ENCODE results near the gene GCNA. TPM values are rescaled to one million over a fixed set of nuclear protein-coding genes. Genes with fewer than 3 reads are reported as not detected.

GCNA gene
- total and polyA plus RNA-seq, 10 of the 15 experiments (the other 5 are each of a cell fraction or from before 2014, with no cell fraction given), result 0.37 to 1.6 (median 0.90) TPM

- no peak for TF ChIP-seq SREBF1 (IDR thresholded peaks at IDR 0.05; ENCODE audit: low read length)
Observed at GRCh38 chrX:71634366-71634765, 56.1 kb downstream of the GCNA start (continued).

- POLR2A ChIA-PET, result interaction anchor here (0.5 to 1.6 kb wide), 6 partner anchors 12 to 667 kb away, joined by 3 to 6 read pairs (median 4); partner anchors contain the start of gene CXCR3
- Histone ChIP-seq H3K36me3 (ENCODE audit: control insufficient read depth in 2 of 2, insufficient read depth in 2 of 2, low read length in 1 of 2) (no peaks in the 10 kb centered on the region), H3K4me3 (no peak overlapping the region), H4K20me1 (ENCODE audit: control insufficient read depth, insufficient read depth) (no peaks in the 10 kb centered on the region), H3K27ac (ENCODE audit: control insufficient read depth, insufficient read depth) (peak overlapping the region; percentile 83), H3K79me2 (ENCODE audit: control insufficient read depth, insufficient read depth, low read length) (no peaks in the 10 kb centered on the region), H3K9me3 (replicated peaks; ENCODE audit: control insufficient read depth, insufficient read depth, low read length) (no peaks in the 10 kb centered on the region), H2AFZ (ENCODE audit: control insufficient read depth, low read depth, low read length) (peak overlapping the region; percentile 45; the same call in 1 of the 2 replicates), H3K4me1 (ENCODE audit: control insufficient read depth, insufficient read depth, low read length) (peaks cover 22% of the 10 kb centered on the region), H3K9ac (ENCODE audit: control insufficient read depth, insufficient read depth, low read length) (peak overlapping the region; percentile 29; the same call in 1 of the 2 replicates), H3K4me2 (ENCODE audit: control insufficient read depth, insufficient read depth) (peak overlapping the region; percentile 21), H3K27me3 (replicated peaks in 1 of 2; ENCODE audit: control insufficient read depth in 2 of 2, insufficient read depth in 2 of 2, low read length in 1 of 2) (no peaks in the 10 kb centered on the region)
- CTCF ChIA-PET, result interaction anchor here (1.3 to 2.8 kb wide), 2 partner anchors 15 to 18 kb away, joined by 4 to 16 read pairs; no protein-coding TSS in a partner anchor
- ATAC-seq (peak; percentile 57), FAIRE-seq (peak; percentile 91), DNase-seq (ENCODE audit: low read depth, low spot score) (no peak)
- WGBS (ENCODE audit: insufficient coverage, insufficient replicate concordance, low lambda C conversion rate, missing lambda C conversion rate), result 22% methylated on average over 9 of the region's 9 CpGs
- no TSS peak for BruUV-seq (replicated peaks)
- SMC1A ChIA-PET (ENCODE audit: uncharacterized antibody, unreplicated experiment), result interaction anchor here (0.7 to 8.9 kb wide), 5 partner anchors 10 to 103 kb away, joined by 3 to 119 read pairs (median 3); partner anchors contain the start of genes CXCR3 and OGT
- in situ Hi-C loops (cut with MboI) (no loop called here), intact Hi-C loops (cut with micrococcal nuclease; ENCODE audit: unreplicated experiment) (no loop called here)
- TF ChIP-seq ATF7 (IDR thresholded peaks at IDR 0.05; ENCODE audit: low read depth) (peak; percentile 50; the same call in 1 of the 2 replicates), BHLHE40 (IDR thresholded peaks at IDR 0.05; ENCODE audit: borderline replicate concordance in 1 of 2, low read depth in 2 of 2, low read length in 1 of 2) (no peak), SP1 (IDR thresholded peaks at IDR 0.05; ENCODE audit: low read depth, low read length) (no peak)
- RAD21 ChIA-PET (ENCODE audit: unreplicated experiment), result interaction anchor here (1.0 to 4.3 kb wide), 6 partner anchors 11 to 103 kb away, joined by 3 to 44 read pairs (median 7); partner anchors contain the start of genes CXCR3 and OGT
Observed at GRCh38 chrX:71636438-71637252, 58.4 kb downstream of the GCNA start.
